HG03457 (cell line): ENCODE data around the gene IL17B.

Source experiments
- ATAC-seq: cut with Tn5 transposase; IDR thresholded peaks from one replicate; pipeline ENCODE4 v1.9.1; 2021; ENCODE audit warnings: moderate number of reproducible peaks; ENCODE audit not compliant: unreplicated experiment

Gene IL17B

GRCh38 chr5:149362541-149362940 is 16.6 kb downstream of the IL17B start:
- no peak for ATAC-seq

DNA sequence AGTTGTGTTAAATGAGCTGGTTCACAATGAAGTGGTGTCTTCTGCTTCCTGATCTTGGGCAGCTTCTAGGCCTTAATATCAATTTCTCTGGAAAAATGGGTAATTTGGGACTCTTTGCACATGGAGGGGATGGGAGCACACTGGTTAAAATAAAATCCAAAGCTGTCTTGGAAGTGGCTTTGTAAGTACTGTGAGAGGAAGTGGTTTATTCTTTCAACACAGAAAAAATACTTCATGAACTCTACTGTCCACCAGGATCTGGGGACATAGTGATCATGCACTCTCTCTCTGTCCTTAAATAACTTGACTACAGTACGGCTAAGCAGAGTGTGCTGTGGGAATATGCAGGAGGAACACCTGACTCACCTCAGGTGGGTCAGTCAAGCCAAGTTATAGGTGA is 18.8 kb downstream of the IL17B start:
- no peak for ATAC-seq

DNA sequence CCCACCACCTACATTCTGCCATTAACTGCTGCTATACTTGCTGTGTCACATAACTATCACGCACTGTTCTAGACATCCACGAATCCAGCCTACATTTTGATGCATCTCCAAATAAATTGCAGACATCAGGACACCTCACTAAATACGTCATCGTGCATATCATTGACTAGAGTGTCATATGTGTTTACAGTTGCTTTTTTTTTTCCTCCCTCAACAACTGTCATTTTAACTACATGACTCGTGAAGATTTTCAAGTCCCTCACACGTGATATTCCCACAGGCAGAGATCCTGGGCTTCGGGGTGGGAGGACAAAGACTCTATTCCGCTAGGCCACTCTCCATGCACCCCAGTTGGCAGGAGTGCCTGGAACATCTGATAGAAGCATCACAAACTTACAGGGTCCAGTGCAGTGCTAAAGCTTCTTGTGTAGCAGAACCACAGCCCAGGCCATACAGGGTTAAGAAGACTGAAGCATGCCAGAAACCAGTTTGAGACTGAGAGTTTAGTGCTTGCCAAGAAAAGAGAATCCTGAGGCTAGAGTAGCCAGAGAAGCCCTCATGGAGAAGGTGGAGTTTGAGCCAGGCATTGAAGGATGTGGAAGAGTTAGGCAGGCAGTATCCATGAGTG is 20.1 kb downstream of the IL17B start:
- ATAC-seq = no peak

DNA sequence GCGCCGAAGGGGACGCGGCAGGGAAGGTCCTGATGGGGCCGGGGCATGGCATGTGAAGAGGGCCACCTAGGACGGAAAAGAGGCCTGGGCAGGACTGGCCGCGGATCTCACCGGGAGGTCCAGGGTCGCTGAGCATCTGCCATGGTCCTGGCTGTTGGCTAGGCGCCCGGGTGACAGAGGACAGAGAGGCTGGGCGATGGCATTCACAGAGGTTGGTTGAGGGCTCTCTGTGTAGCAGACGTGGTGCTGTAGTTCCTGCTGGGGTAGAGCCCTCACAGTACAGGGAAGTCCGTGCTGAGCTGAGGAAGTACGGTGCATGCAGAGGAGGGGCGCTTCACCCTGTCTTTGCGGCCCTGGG is 20.8 kb downstream of the IL17B start:
- peak; percentile 0 for ATAC-seq

GRCh38 chr5:149357370-149358293 is 21.5 kb downstream of the IL17B start, which contains the start of gene PCYOX1L:
TSS of gene PCYOX1L (plus strand) at chr5:149358046. CDS start at chr5:149358069, 23 bp downstream.
- ATAC-seq = peak; percentile 99

GRCh38 chr5:149356391-149356790 is 22.7 kb downstream of the IL17B start:
- no peak for ATAC-seq

DNA sequence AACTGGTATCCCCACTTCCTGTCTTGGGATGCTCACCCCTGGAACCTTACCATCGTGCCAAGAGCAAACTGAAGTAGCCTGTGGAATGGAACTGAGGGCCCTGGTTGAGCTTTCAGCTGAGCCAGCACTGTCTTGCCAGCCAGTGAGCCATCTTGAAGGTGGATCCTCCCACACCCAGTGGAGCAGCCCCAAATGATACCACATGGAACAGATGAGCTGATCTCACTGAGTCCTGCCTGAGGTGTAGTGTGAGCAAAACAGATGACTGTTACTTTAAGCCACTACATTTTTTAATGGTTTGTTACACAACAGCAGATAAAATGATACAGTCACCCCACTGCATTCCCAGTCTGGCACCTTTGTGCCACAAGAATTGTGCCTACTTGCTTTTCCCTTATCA is 23.4 kb downstream of the IL17B start:
- ATAC-seq = no peak

DNA sequence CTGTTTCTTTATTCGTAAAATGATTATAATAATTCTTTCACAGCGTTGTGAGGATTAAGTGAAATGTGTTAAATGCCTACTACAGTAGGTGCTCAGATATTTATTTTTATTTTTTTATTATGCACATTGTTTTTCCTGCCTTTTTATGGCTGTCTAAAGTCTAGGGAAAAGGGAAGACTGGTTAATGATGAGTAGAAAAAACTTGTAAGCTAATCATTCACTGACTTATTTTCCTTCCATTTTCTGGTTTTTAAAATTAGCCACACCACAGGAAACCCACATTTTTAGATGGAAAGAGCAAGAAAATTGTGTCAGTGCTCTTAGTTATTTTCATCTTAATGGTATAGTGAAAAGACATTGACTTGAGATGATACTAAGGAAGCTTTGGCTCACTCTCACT is 25.2 kb downstream of the IL17B start:
- ATAC-seq = no peak

GRCh38 chr5:149352169-149352568 is 26.9 kb downstream of the IL17B start:
- ATAC-seq = no peak

GRCh38 chr5:149349382-149349781 is 29.7 kb downstream of the IL17B start:
- no peak for ATAC-seq

DNA sequence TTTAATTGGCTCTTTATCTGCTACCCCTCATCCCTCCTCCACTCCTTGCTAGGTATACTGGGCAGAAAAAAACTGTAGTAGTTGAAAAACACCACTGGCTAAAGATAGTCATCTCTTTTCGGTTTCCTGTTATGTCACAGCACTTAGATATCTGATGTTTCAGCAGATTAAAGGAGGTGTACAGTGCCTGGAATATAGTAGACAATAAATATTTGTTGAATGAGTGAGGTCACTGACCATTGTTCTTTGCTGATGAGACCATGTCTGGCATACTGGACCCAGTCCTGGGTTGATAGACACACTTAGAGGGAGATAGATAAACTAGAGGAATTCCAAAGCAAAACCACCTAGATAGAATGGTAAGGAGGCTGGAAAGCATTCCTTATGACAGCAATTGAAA is 30.6 kb downstream of the IL17B start:
- no peak for ATAC-seq

GRCh38 chr5:149345892-149346222 is 33.2 kb downstream of the IL17B start:
- no peak for ATAC-seq

DNA sequence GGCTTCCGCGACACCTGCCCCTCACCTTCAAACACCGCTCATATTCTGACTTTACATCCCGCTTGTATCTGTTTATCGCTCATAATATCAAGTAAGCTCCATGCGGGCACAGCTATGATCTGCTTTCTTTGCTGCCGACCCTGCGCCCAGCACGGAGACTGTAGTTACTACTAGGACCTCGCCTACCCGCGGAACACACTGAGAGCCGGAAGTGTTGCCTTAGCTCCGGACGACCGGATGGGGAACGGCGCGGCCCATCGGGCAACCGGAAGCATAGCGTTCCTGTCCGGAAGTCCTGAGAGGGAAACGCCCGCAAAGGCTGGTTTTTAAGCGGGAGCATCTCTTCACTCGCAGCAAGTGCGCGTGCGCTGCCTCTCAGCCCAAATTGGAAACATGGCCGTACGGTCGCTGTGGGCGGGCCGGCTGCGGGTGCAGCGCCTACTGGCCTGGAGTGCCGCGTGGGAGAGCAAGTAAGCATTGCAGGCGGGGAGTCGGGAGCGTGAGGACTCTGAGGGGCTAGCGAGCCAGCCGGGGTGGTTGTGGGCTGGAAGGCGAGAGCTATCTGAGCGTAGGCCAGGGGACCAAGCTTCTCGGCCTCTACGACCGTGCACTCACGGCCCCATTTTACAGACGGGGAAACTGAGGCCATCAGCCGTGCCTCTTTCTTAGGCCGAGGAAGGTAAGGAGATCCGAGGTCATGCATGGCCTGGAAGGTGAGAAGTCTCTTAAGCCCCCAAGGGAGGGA is 33.8 kb downstream of the IL17B start, which contains the start of gene GRPEL2:
TSS of gene GRPEL2 (plus strand) at position 353 of the 745 bp plus-strand sequence. CDS start at position 394, 41 bp downstream.
- ATAC-seq = peak; percentile 91

GRCh38 chr5:149344151-149344550 is 34.9 kb downstream of the IL17B start:
- no peak for ATAC-seq

GRCh38 chr5:149341876-149342275 is 37.2 kb downstream of the IL17B start:
- no peak for ATAC-seq

GRCh38 chr5:149340920-149341319 is 38.2 kb downstream of the IL17B start:
- no peak for ATAC-seq

GRCh38 chr5:149338364-149338763 is 40.7 kb downstream of the IL17B start:
- ATAC-seq = no peak

DNA sequence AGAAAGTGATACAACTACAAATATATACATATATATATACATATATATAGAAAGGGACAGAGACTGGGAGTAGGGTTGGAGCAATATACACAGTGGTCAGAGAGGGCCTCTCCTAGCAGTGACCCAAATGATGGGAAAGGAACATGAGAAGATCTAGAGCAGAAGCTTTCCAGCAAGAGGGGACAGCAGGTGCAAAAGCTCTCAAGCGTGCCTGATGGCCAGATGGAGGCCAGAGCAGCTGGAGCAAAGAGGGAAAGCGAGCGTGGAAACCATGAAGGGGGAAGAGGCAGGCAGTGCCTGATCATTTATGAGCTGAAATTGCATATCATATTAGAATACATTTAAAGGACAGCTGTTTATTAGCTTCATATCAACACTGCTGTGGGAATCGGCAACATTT is 41.4 kb downstream of the IL17B start:
- no peak for ATAC-seq

DNA sequence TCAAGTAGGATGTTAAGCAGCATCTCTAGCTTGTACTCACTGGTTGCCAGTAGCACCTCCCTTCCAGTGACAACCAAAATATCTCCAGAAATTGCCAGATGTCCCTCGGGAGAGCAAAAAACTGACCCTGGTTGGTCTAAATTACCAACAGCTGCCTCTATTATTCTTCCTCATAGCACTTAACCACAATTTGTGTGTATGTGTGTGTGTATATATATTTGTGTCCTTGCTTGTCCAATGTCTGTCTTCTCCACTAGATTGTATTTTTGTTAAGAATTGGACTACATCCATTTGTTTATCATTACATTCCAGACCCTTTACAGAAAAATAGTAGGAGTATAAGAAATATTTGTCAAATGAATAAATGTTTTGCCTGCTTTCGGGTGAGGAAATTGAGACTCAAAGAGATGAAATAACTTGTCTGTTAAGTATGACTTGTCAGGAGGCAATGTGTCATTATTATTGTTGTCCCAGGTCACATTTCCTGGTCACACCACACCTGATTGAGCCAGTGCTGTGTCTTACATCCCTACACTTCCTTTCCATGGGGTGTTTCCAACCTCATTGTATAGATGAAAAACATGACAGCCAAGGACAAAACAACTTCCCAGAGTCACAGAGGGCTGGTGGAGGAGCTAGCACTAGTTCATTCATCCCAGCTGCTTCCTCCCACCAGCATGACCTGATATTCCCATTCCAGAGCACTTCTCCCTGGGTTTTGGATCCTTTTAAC is 45.2 kb downstream of the IL17B start:
- no peak for ATAC-seq

GRCh38 chr5:149328177-149328576 is 50.9 kb downstream of the IL17B start:
- no peak for ATAC-seq

- ATAC-seq = no peak
Measured at GRCh38 chr5:149326611-149327010, 52.5 kb downstream of the IL17B start.
